OCI-LY7 (cell line): ENCODE results near the gene PEX11B. TPM values are rescaled to one million over a fixed set of nuclear protein-coding genes. Genes with fewer than 3 reads are reported as not detected.
"Not testable (repeated sequence)": the region's sequence is repeated elsewhere in the genome, so short reads cannot be mapped to it uniquely, and the experiment has no call there.

Source experiments
- BruUV-seq: library from RNA; stranded (reverse); fragments of 400-500 nt; replicated peaks from 2 replicates; lab custom pipeline; 2021; lab: Mats Ljungman, UMichigan
- CTCF ChIA-PET: fragments of 300-600 bp; sonication (Branson Sonifier 250); formaldehyde crosslinking; loops from one replicate; lab custom pipeline; 2022; ENCODE audit warnings: antibody characterized with exemption; ENCODE audit not compliant: unreplicated experiment; lab: Charles Lee
- POLR2A ChIA-PET: fragments of 300-600 bp; sonication (Branson Sonifier 250); formaldehyde crosslinking; loops from one replicate; lab custom pipeline; 2022; ENCODE audit warnings: antibody characterized with exemption; lab: Charles Lee
- DNase-seq: peaks from one replicate; pipeline ENCODE4 v3.0.0-alpha.2; 2015; ENCODE audit warnings: low spot score
- H2AFZ ChIP-seq: fragments of 200-600 bp; sonication (generic), shearing (Covaris generic); 2 replicates; pipeline ENCODE4 v1.6.1; 2014; ENCODE audit warnings: mild to moderate bottlenecking, antibody characterized with exemption, low read length, moderate library complexity
- H3K27ac ChIP-seq: fragments of 200-600 bp; sonication (generic); 2 replicates; pipeline ENCODE4 v1.5.1; 2014; ENCODE audit warnings: mixed run types, low read depth, mild to moderate bottlenecking, moderate library complexity, low read length, inconsistent platforms; ENCODE audit not compliant: poor library complexity, severe bottlenecking
- H3K36me3 ChIP-seq: fragments of 200-600 bp; sonication (generic); 2 replicates; pipeline ENCODE4 v1.6.1; 2014; ENCODE audit warnings: mild to moderate bottlenecking, antibody characterized with exemption, low read length, moderate library complexity, mixed read lengths; ENCODE audit not compliant: insufficient read depth
- H3K4me1 ChIP-seq: fragments of 200-600 bp; sonication (generic); 2 replicates; pipeline ENCODE4 v1.5.1; 2014; ENCODE audit warnings: mild to moderate bottlenecking, low read length; ENCODE audit not compliant: insufficient read depth, poor library complexity, severe bottlenecking
- H3K4me2 ChIP-seq: fragments of 200-600 bp; sonication (generic); 2 replicates; pipeline ENCODE4 v1.6.1; 2014; ENCODE audit warnings: mild to moderate bottlenecking, low read length
- H3K4me3 ChIP-seq: fragments of 200-600 bp; sonication (generic); 2 replicates; pipeline ENCODE4 v1.5.1; 2014; ENCODE audit warnings: mild to moderate bottlenecking, low read depth, low read length; ENCODE audit not compliant: poor library complexity, severe bottlenecking
- H3K79me2 ChIP-seq: fragments of 200-600 bp; sonication (generic); 2 replicates; pipeline ENCODE4 v1.6.1; 2016; ENCODE audit warnings: low read depth, mild to moderate bottlenecking, low read length, moderate library complexity, mixed read lengths; ENCODE audit not compliant: insufficient read depth
- H3K9me2 ChIP-seq: fragments of 200-600 bp; sonication (generic); 2 replicates; pipeline ENCODE4 v1.6.1; 2016; ENCODE audit warnings: mild to moderate bottlenecking, low read length, mixed read lengths; ENCODE audit not compliant: insufficient read depth
- H3K9me3 ChIP-seq: fragments of 200-600 bp; sonication (generic); 2 replicates; pipeline ENCODE4 v1.6.1; 2014; ENCODE audit warnings: mild to moderate bottlenecking, mixed run types, low read length, mixed read lengths
- H4K20me1 ChIP-seq: fragments of 200-600 bp; sonication (generic); 2 replicates; pipeline ENCODE4 v1.6.1; 2014; ENCODE audit warnings: mild to moderate bottlenecking, antibody characterized with exemption, low read length, moderate library complexity, mixed read lengths; ENCODE audit not compliant: insufficient read depth
- EZH2phosphoT487 ChIP-seq: fragments of 200-600 bp; sonication (generic); IDR thresholded peaks from 2 replicates; pipeline ENCODE4 v1.6.1; 2018; ENCODE audit warnings: low read depth, borderline replicate concordance, mild to moderate bottlenecking, mixed run types, antibody characterized with exemption, low read length, moderate library complexity, mixed read lengths
- intact Hi-C: fragments of 100-400 bp; cut with micrococcal nuclease; formaldehyde crosslinking; loops from one replicate; pipeline ENCODE4 v1.10.0; 2022; ENCODE audit not compliant: unreplicated experiment
- total RNA-seq, 2 experiments: library from RNA; depleted of rRNA in 1 of 2; stranded (reverse); fragments of >200 nt in 1 of 2; shearing (Covaris generic) in 1 of 2; gene quantifications; 2 replicates each; pipeline ENCODE4 v1.2.3, GENCODE V29; 2014 to 2022
- TF ChIP-seq, protein P1 (sequence below): fragments of 200-600 bp; sonication (generic); conservative IDR thresholded peaks from 2 replicates; pipeline ENCODE4 v1.5.1; 2014; ENCODE audit warnings: mild to moderate bottlenecking, antibody characterized with exemption, low read length, moderate library complexity, mixed read lengths

PEX11B gene
- total RNA-seq, 2 experiments from 2014 or later, result 18.2 to 32.9 TPM

DNA sequence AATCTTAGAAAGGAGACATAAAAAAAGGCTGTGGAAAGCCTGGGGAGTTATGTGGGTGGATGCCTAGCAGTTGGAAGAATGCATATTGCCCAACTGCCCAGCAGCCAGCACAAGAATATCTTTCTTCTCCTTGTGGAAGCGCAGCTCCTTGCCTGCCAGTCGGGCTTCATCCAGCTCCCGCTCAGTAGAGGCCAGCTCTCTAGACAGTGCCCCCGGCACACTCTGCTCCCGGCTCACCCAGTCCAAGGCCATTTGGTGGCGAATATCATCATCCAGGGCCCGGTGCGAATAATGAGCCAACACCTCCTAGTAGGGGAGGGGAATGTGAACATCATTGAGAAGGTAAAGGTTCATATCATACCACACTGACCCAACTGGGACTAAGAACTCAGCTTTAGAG is 17.7 kb upstream of the PEX11B start:
- DNase-seq, result no peak
- ChIA-PET CTCF (no interaction called here), POLR2A (interaction anchor here (1.1 to 1.2 kb wide), 2 partner anchors 9 to 22 kb away, joined by 3 read pairs; partner anchors contain the start of genes LIX1L and RBM8A)
- TF ChIP-seq EZH2phosphoT487, result no peak
- TF ChIP-seq, protein P1, sequence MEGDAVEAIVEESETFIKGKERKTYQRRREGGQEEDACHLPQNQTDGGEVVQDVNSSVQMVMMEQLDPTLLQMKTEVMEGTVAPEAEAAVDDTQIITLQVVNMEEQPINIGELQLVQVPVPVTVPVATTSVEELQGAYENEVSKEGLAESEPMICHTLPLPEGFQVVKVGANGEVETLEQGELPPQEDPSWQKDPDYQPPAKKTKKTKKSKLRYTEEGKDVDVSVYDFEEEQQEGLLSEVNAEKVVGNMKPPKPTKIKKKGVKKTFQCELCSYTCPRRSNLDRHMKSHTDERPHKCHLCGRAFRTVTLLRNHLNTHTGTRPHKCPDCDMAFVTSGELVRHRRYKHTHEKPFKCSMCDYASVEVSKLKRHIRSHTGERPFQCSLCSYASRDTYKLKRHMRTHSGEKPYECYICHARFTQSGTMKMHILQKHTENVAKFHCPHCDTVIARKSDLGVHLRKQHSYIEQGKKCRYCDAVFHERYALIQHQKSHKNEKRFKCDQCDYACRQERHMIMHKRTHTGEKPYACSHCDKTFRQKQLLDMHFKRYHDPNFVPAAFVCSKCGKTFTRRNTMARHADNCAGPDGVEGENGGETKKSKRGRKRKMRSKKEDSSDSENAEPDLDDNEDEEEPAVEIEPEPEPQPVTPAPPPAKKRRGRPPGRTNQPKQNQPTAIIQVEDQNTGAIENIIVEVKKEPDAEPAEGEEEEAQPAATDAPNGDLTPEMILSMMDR, result no peak
- H3K27ac ChIP-seq, result no peak overlapping the region
- no peak overlapping the region for H2AFZ ChIP-seq
- H3K9me2 ChIP-seq, result no peaks in the 10 kb centered on the region
- H3K36me3 ChIP-seq, result peaks cover 28% of the 10 kb centered on the region
- no peak overlapping the region for H3K4me2 ChIP-seq
- no peak overlapping the region for H3K4me3 ChIP-seq
- intact Hi-C loops, result no loop called here
- no peaks in the 10 kb centered on the region for H4K20me1 ChIP-seq
- H3K4me1 ChIP-seq, result peaks cover 32% of the 10 kb centered on the region
- BruUV-seq, result no TSS peak
- no peaks in the 10 kb centered on the region for H3K79me2 ChIP-seq
- H3K9me3 ChIP-seq, result no peaks in the 10 kb centered on the region

DNA sequence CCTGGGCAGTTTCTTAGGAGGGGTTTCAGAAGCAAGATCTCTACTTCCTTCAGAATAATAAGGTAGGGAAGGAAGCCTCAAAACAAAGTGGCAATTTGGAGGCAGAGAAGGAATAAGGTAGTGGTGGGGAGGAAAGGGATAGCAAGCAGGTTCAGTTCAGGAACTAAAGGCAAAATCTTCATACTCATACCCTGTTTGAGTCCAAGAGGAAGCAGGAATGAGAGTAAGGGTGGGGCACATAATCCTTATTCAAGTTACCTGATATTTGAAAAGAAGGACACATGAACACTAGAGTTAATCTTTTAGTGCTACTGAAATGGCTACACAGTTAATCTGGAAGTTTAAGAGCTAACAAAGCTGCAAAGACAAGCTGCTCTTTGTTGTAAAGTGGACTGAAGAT is 17.2 kb upstream of the PEX11B start:
- no TSS peak for BruUV-seq
- no peak for DNase-seq
- Histone ChIP-seq H4K20me1 (no peaks in the 10 kb centered on the region), H3K9me3 (no peaks in the 10 kb centered on the region), H3K27ac (no peak overlapping the region), H3K4me1 (peaks cover 32% of the 10 kb centered on the region), H3K4me3 (no peak overlapping the region), H3K4me2 (no peak overlapping the region), H3K36me3 (peaks cover 24% of the 10 kb centered on the region), H2AFZ (no peak overlapping the region), H3K79me2 (no peaks in the 10 kb centered on the region), H3K9me2 (no peaks in the 10 kb centered on the region)
- ChIA-PET POLR2A (interaction anchor here (0.7 to 1.2 kb wide), 3 partner anchors 8 to 77 kb away, joined by 3 read pairs; partner anchors contain the start of genes LIX1L, PIAS3 and RBM8A), CTCF (no interaction called here)
- TF ChIP-seq, protein P1, result no peak
- TF ChIP-seq EZH2phosphoT487, result no peak
- intact Hi-C loops, result no loop called here

DNA sequence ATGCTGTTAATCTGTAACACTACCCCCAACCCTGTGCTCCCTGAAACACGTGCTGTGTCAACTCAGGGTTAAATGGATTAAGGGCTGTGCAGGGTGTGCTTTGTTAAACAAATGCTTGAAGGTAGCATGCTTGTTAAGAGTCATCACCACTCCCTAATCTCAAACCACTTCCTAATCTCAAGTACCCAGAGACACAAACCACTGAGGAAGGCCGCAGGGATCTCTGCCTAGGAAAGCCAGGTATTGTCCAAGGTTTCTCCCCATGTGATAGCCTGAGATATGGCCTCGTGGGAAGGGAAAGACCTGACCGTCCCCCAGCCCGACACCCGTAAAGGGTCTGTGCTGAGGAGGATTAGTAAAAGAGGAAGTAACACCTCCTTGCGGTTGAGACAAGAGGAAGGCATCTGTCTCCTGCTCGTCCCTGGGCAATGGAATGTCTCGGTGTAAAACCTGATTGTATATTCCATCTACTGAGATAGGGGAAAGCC is 14.0 kb upstream of the PEX11B start:
- CTCF ChIA-PET, result interaction anchor here (0.6 kb wide), 1 partner anchor 101 kb away, joined by 3 read pairs; no protein-coding TSS in a partner anchor
- not testable (repeated sequence) for H3K9me3 ChIP-seq, BruUV-seq, H4K20me1 ChIP-seq, H3K79me2 ChIP-seq, H3K9me2 ChIP-seq
- Histone ChIP-seq H3K4me2 (peak overlapping the region; percentile 55), H3K4me3 (peak overlapping the region; percentile 45), H2AFZ (peak overlapping the region; percentile 28; the same call in 1 of the 2 replicates), H3K27ac (peak overlapping the region; percentile 60), H3K4me1 (peaks cover 37% of the 10 kb centered on the region), H3K36me3 (peaks cover 22% of the 10 kb centered on the region; the same call in 1 of the 2 replicates)
- POLR2A ChIA-PET, result interaction anchor here (1.1 kb wide), 2 partner anchors 22 to 32 kb away, joined by 3 to 6 read pairs; partner anchors contain the start of genes ANKRD34A and POLR3GL
- DNase-seq, result peak; percentile 83
- intact Hi-C loops, result loop anchor here (1.0 kb wide), 1 partner anchor 25 kb away; no protein-coding TSS in a partner anchor
